Body of pancreas (tissue), 4 donors: Measurements from ENCODE around the gene KCNRG.

Experiments used
- POLR2A ChIP-seq, 3 donors: fragments of 450-650 bp; IDR thresholded peaks; one replicate each; pipeline ENCODE4 v1.6.1; 2016; ENCODE audit warnings: antibody characterized with exemption in 3 of 3, mild to moderate bottlenecking in 2 of 3
- TF ChIP-seq, protein P1 (sequence below), 7 experiments: fragments of 450-650 bp in 4 of 7; fragments of 200-600 bp in 3 of 7; sonication (generic) in 3 of 7; IDR thresholded peaks; one replicate each; pipeline ENCODE4 v1.5.1; 2016 to 2019; ENCODE audit warnings: antibody characterized with exemption in 7 of 7

DNA sequence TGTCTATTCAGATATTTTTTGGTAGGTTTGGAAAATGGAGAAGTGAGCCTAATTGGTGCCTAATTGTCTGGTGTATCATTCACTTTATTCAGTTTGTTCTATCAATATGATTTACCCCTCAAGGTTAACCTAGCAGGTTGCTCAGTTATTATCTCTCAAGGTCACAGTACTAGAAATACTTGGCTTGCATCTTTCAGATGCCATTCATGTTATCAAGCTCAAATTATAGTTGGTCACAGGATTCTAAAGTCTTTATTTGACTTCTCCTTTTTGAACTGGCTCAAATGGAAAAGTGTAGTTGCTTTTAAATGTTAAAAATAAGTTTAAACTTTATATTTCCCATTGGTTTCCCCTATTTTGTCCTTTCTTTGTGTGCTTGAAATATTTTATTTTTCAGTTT is 2.6 kb downstream of the KCNRG start:
- TF ChIP-seq, protein P1, sequence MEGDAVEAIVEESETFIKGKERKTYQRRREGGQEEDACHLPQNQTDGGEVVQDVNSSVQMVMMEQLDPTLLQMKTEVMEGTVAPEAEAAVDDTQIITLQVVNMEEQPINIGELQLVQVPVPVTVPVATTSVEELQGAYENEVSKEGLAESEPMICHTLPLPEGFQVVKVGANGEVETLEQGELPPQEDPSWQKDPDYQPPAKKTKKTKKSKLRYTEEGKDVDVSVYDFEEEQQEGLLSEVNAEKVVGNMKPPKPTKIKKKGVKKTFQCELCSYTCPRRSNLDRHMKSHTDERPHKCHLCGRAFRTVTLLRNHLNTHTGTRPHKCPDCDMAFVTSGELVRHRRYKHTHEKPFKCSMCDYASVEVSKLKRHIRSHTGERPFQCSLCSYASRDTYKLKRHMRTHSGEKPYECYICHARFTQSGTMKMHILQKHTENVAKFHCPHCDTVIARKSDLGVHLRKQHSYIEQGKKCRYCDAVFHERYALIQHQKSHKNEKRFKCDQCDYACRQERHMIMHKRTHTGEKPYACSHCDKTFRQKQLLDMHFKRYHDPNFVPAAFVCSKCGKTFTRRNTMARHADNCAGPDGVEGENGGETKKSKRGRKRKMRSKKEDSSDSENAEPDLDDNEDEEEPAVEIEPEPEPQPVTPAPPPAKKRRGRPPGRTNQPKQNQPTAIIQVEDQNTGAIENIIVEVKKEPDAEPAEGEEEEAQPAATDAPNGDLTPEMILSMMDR (IDR thresholded peaks at IDR 0.05), result no peak
- no peak for TF ChIP-seq POLR2A (IDR thresholded peaks at IDR 0.05)
